ENCODE measurements around the gene ZNF771. TPM values are rescaled to one million over a fixed set of nuclear protein-coding genes. Genes with fewer than 3 reads are reported as not detected.

The ZNF771 gene
- polyA plus RNA-seq, 1 donor = 6.1 TPM

- no peak for DNase-seq (ENCODE audit: low read depth)
These were observed 56.7 kb downstream of the ZNF771 start for GRCh38 chr16:30464078-30464477.

Other genes starting within 250 kb of the ZNF771 start
- gene CORO1A, start 224.0 kb upstream of the ZNF771 start, polyA plus RNA-seq (ENCODE audit: insufficient read length) = 13.1 TPM
- 23.9 TPM for gene BOLA2B, start 213.9 kb upstream of the ZNF771 start, polyA plus RNA-seq (ENCODE audit: insufficient read length)
- 19.1 TPM for gene SLX1A, start 213.7 kb upstream of the ZNF771 start, polyA plus RNA-seq (ENCODE audit: insufficient read length)
- gene SULT1A3, start 208.4 kb upstream of the ZNF771 start, polyA plus RNA-seq (ENCODE audit: insufficient read length) = 1.8 TPM
- 6.9 TPM for gene NPIPB13, start 159.1 kb upstream of the ZNF771 start, polyA plus RNA-seq (ENCODE audit: insufficient read length)
- 33.0 TPM for gene CD2BP2, start 52.3 kb upstream of the ZNF771 start, polyA plus RNA-seq (ENCODE audit: insufficient read length)
- 32.3 TPM for gene TBC1D10B, start 37.1 kb upstream of the ZNF771 start, polyA plus RNA-seq (ENCODE audit: insufficient read length)
- gene MYL11, start 32.8 kb upstream of the ZNF771 start, polyA plus RNA-seq (ENCODE audit: insufficient read length) = 9,236 TPM
- 3.3 TPM for gene SEPTIN1, start 25.0 kb upstream of the ZNF771 start, polyA plus RNA-seq (ENCODE audit: insufficient read length)
- gene ZNF48, start 12.2 kb upstream of the ZNF771 start, polyA plus RNA-seq (ENCODE audit: insufficient read length) = 5.3 TPM
- 23.6 TPM for gene DCTPP1, start 22.4 kb downstream of the ZNF771 start, polyA plus RNA-seq (ENCODE audit: insufficient read length)
- gene SEPHS2, start 38.3 kb downstream of the ZNF771 start, polyA plus RNA-seq (ENCODE audit: insufficient read length) = 13.8 TPM
- 2.5 TPM for gene ITGAL, start 65.1 kb downstream of the ZNF771 start, polyA plus RNA-seq (ENCODE audit: insufficient read length)
- gene ZNF768, start 119.0 kb downstream of the ZNF771 start, polyA plus RNA-seq (ENCODE audit: insufficient read length) = 27.9 TPM
- gene ZNF747, start 127.3 kb downstream of the ZNF771 start, polyA plus RNA-seq (ENCODE audit: insufficient read length) = 6.5 TPM
- gene ZNF764, start 150.8 kb downstream of the ZNF771 start, polyA plus RNA-seq (ENCODE audit: insufficient read length) = 6.2 TPM
- 9.7 TPM for gene ZNF688, start 164.1 kb downstream of the ZNF771 start, polyA plus RNA-seq (ENCODE audit: insufficient read length)
- gene ZNF785, start 178.1 kb downstream of the ZNF771 start, polyA plus RNA-seq (ENCODE audit: insufficient read length) = 13.1 TPM
- 6.6 TPM for gene ZNF689, start 202.8 kb downstream of the ZNF771 start, polyA plus RNA-seq (ENCODE audit: insufficient read length)
- 20.3 TPM for gene PRR14, start 243.4 kb downstream of the ZNF771 start, polyA plus RNA-seq (ENCODE audit: insufficient read length)